Activated B cell treated with CpG ODN at 0.5 μM for 24 hours (primary cell): Measurements from ENCODE around the gene PAX3. TPM values are rescaled to one million over a fixed set of nuclear protein-coding genes. Genes with fewer than 3 reads are reported as not detected.
"Not testable (repeated sequence)": the region's sequence is repeated elsewhere in the genome, so short reads cannot be mapped to it uniquely, and the experiment has no call there.

Experiments used
- ATAC-seq: fragments of 200-7000 bp; cut with Tn5 transposase; one replicate; pipeline ENCODE4 v1.10.0; 2021; ENCODE audit warnings: low read depth, mild to moderate bottlenecking, moderate library complexity
- CTCF ChIA-PET: fragments of 350-600 bp; sonication (Branson Sonifier 250); formaldehyde crosslinking; loops from one replicate; lab custom pipeline; 2021; ENCODE audit warnings: antibody characterized with exemption; lab: Charles Lee
- POLR2A ChIA-PET: fragments of 350-600 bp; sonication (Branson Sonifier 250); formaldehyde crosslinking; loops from one replicate; lab custom pipeline; 2021; ENCODE audit warnings: antibody characterized with exemption; lab: Charles Lee
- DNase-seq: peaks from one replicate; pipeline ENCODE4 v3.0.0; 2022
- H3K27ac Mint-ChIP-seq: one replicate; pipeline ENCODE4 v1.8.0; 2020; ENCODE audit warnings: mixed read lengths
- H3K27me3 Mint-ChIP-seq: one replicate; pipeline ENCODE4 v1.8.0; 2021; ENCODE audit warnings: mixed read lengths
- H3K36me3 Mint-ChIP-seq: one replicate; pipeline ENCODE4 v1.8.0; 2021; ENCODE audit warnings: low read depth, mixed read lengths
- H3K4me1 Mint-ChIP-seq: one replicate; pipeline ENCODE4 v1.8.0; 2021; ENCODE audit warnings: mixed read lengths
- H3K4me3 Mint-ChIP-seq: one replicate; pipeline ENCODE4 v1.8.0; 2020; ENCODE audit warnings: mild to moderate bottlenecking, mixed read lengths
- H3K9me3 Mint-ChIP-seq: one replicate; pipeline ENCODE4 v1.8.0; 2020; ENCODE audit warnings: mixed read lengths
- CTCF ChIP-seq: fragments of 200-600 bp; IDR thresholded peaks from one replicate; pipeline ENCODE4 v1.8.0; 2022; ENCODE audit warnings: antibody characterized with exemption, mild to moderate bottlenecking
- intact Hi-C: fragments of 100-400 bp; cut with micrococcal nuclease; formaldehyde crosslinking; loops from one replicate; pipeline ENCODE4 v1.15.1; 2024
- total RNA-seq: library from RNA; stranded (reverse); gene quantifications from 2 replicates; pipeline ENCODE4 v1.2.3, GENCODE V29; 2022

Gene PAX3
- total RNA-seq, 1 donor from 2014 or later = not detected

GRCh38 chr2:222167762-222168161 is 131.0 kb downstream of the PAX3 start:
- DNase-seq (no peak), ATAC-seq (no peak)
- Mint-ChIP-seq H3K27me3 (no peaks in the 10 kb centered on the region), H3K9me3 (no peaks in the 10 kb centered on the region), H3K4me1 (no peaks in the 10 kb centered on the region), H3K36me3 (no peaks in the 10 kb centered on the region), H3K27ac (no peak overlapping the region), H3K4me3 (no peak overlapping the region)
- CTCF ChIA-PET = no interaction called here
- no peak for TF ChIP-seq CTCF
- intact Hi-C loops = no loop called here
- POLR2A ChIA-PET = no interaction called here

GRCh38 chr2:222160944-222161343 is 137.9 kb downstream of the PAX3 start:
- DNase-seq (no peak), ATAC-seq (no peak)
- H3K27me3 Mint-ChIP-seq = no peaks in the 10 kb centered on the region
- H3K4me1 Mint-ChIP-seq = no peaks in the 10 kb centered on the region
- H3K9me3 Mint-ChIP-seq = no peaks in the 10 kb centered on the region
- H3K36me3 Mint-ChIP-seq = no peaks in the 10 kb centered on the region
- H3K4me3 Mint-ChIP-seq = no peak overlapping the region
- POLR2A ChIA-PET = no interaction called here
- H3K27ac Mint-ChIP-seq = no peak overlapping the region
- intact Hi-C loops = no loop called here
- CTCF ChIA-PET = no interaction called here
- TF ChIP-seq CTCF = no peak

- Mint-ChIP-seq H3K4me1 (no peaks in the 10 kb centered on the region), H3K9me3 (no peaks in the 10 kb centered on the region)
- POLR2A ChIA-PET = no interaction called here
Measured at GRCh38 chr2:222160125-222160524, 138.7 kb downstream of the PAX3 start.

GRCh38 chr2:222159221-222159620 is 139.6 kb downstream of the PAX3 start:
- POLR2A ChIA-PET = no interaction called here
- Mint-ChIP-seq H3K27me3 (no peaks in the 10 kb centered on the region), H3K27ac (no peak overlapping the region), H3K36me3 (no peaks in the 10 kb centered on the region), H3K4me3 (no peak overlapping the region), H3K4me1 (no peaks in the 10 kb centered on the region), H3K9me3 (no peaks in the 10 kb centered on the region)
- no peak for TF ChIP-seq CTCF
- CTCF ChIA-PET = no interaction called here
- ATAC-seq (no peak), DNase-seq (no peak)
- intact Hi-C loops = no loop called here

More at GRCh38 chr2:222160125-222160524, 138.7 kb downstream of the PAX3 start:
- Mint-ChIP-seq H3K27ac (no peak overlapping the region), H3K27me3 (no peaks in the 10 kb centered on the region), H3K4me3 (no peak overlapping the region), H3K36me3 (no peaks in the 10 kb centered on the region)
- DNase-seq (no peak), ATAC-seq (no peak)
- intact Hi-C loops = no loop called here
- CTCF ChIA-PET = no interaction called here
- TF ChIP-seq CTCF = no peak

GRCh38 chr2:222155003-222155664 is 143.7 kb downstream of the PAX3 start:
- DNase-seq, H3K27ac Mint-ChIP-seq, POLR2A ChIA-PET, ATAC-seq, intact Hi-C loops, H3K36me3 Mint-ChIP-seq, CTCF ChIA-PET, H3K27me3 Mint-ChIP-seq, H3K4me1 Mint-ChIP-seq, H3K4me3 Mint-ChIP-seq, H3K9me3 Mint-ChIP-seq: not testable (repeated sequence)

Other genes starting within 250 kb of the PAX3 start
- 12.4 and 12.7 TPM in 2 replicates for gene SGPP2, start 125.5 kb upstream of the PAX3 start, total RNA-seq